GM10266 (cell line): ENCODE results near the gene HEXB.
"Not testable (repeated sequence)": the region's sequence is repeated elsewhere in the genome, so short reads cannot be mapped to it uniquely, and the experiment has no call there.

ENCODE experiments used
- DNase-seq: peaks from one replicate; pipeline ENCODE4 v3.0.0; 2012; ENCODE audit errors: extremely low spot score
- CTCF ChIP-seq: IDR thresholded peaks from 2 replicates; pipeline ENCODE4 v1.5.1; 2012; ENCODE audit warnings: mild to moderate bottlenecking, low read depth; ENCODE audit not compliant: control insufficient read depth, insufficient read depth; ENCODE audit errors: missing control alignments

HEXB gene

GRCh38 chr5:74736759-74737158 is 51.7 kb downstream of the HEXB start:
- no peak for DNase-seq
- TF ChIP-seq CTCF: no peak

GRCh38 chr5:74738406-74738805 is 53.4 kb downstream of the HEXB start:
- DNase-seq: no peak
- no peak for TF ChIP-seq CTCF

GRCh38 chr5:74748742-74749141 is 63.7 kb downstream of the HEXB start:
- DNase-seq: not testable (repeated sequence)

DNA sequence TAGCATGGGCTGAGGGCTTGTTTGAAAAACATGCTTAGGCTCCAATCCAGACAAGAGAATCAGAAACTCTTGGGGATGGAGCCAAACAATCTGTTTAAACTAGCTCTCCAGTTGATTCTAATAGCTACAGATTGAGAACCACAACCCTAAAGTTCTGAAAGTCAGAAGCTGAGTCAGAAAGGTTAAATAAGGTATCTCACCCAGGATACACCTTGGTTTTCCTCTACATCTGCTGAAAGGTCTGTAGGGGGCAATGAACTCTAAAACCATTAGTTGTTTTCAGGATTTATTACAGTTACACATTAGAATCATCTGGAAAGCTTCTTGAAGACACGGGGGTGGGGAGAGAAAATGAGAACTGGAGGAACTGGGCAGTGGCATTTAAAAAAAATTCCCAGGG is 76.2 kb downstream of the HEXB start:
- TF ChIP-seq CTCF: no peak
- no peak for DNase-seq

- DNase-seq: no peak
- TF ChIP-seq CTCF: no peak
Measured at GRCh38 chr5:74762599-74762998, 77.6 kb downstream of the HEXB start.

GRCh38 chr5:74763504-74763903 is 78.5 kb downstream of the HEXB start:
- TF ChIP-seq CTCF: no peak
- DNase-seq: no peak

DNA sequence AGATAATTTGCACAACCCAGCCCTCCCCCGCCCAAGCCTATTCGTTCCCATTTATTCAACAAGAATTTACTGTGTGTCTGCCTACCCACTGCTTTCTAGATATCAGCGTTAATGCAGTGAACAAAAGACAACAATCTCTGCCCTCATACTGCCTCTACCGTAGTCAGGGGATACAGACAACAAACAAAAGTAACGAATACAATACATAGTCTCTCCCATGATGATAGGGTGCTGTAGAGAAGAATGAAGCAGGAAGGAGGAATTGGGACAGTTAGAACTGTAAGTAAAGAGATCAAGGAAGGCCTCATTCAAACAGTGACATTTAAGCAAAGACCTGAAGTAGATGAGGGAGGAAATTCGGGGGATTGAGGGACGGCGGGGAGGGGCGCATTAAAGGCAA is 80.2 kb downstream of the HEXB start:
- DNase-seq: no peak
- TF ChIP-seq CTCF: no peak

GRCh38 chr5:74765929-74766328 is 80.9 kb downstream of the HEXB start:
- no peak for TF ChIP-seq CTCF

More at GRCh38 chr5:74765929-74766328, 80.9 kb downstream of the HEXB start:
- DNase-seq: no peak
